ENCODE data around the gene CMTR1.

DNA sequence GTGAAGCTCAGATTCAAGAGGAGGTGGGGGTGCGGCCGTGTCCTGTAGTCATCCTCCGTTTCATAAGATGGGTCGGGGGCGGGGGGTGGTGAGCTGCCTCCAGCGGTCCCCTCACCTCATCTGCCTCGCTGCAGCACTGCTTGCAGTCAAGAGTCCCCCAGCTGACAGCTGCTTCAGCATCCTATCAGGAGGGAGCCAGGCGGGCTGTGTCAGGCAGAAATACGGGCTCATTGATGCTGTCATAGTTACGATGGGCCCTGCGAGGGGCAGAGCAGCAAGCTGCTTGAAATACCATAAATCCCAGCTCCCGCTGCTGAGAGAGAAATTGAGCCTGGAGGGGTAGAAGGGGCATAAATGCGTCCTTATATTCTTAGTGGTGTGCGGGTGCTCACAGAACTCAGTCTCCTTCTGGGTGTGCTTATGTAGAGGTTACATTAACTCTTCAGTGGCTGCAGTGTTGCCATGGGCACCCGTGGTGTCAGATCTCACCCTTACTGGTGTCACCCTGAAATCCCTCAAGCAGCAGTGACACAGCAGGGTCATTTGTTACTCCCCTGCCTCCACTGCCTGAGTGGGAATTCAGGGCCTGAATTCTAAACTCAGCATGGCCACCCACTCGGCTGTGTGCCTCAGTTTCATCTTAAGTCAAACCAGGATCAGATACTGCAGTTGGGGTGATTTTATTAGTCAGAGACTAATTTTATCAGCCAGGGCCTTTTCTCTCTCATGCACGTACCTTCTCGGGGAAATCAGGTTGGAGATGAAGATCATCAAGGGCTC is 44.8 kb downstream of the CMTR1 start:
- TF ChIP-seq, protein P1, sequence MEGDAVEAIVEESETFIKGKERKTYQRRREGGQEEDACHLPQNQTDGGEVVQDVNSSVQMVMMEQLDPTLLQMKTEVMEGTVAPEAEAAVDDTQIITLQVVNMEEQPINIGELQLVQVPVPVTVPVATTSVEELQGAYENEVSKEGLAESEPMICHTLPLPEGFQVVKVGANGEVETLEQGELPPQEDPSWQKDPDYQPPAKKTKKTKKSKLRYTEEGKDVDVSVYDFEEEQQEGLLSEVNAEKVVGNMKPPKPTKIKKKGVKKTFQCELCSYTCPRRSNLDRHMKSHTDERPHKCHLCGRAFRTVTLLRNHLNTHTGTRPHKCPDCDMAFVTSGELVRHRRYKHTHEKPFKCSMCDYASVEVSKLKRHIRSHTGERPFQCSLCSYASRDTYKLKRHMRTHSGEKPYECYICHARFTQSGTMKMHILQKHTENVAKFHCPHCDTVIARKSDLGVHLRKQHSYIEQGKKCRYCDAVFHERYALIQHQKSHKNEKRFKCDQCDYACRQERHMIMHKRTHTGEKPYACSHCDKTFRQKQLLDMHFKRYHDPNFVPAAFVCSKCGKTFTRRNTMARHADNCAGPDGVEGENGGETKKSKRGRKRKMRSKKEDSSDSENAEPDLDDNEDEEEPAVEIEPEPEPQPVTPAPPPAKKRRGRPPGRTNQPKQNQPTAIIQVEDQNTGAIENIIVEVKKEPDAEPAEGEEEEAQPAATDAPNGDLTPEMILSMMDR (IDR thresholded peaks at IDR 0.05) = no peak
- TF ChIP-seq POLR2A (IDR thresholded peaks at IDR 0.05) = no peak
